Prostate gland (tissue), 2 donors: ENCODE data around the gene FALEC.

Source experiments
- CTCF ChIP-seq, 4 experiments: fragments of 200-600 bp in 2 of 4; fragments of 450-650 bp in 2 of 4; sonication (generic) in 2 of 4; IDR thresholded peaks; 1 replicate in 3 of 4; 2 replicates in 1 of 4; pipeline ENCODE4 v1.5.1; 2016 to 2019; ENCODE audit warnings: antibody characterized with exemption in 4 of 4, mild to moderate bottlenecking in 2 of 4, moderate library complexity in 2 of 4
- POLR2A ChIP-seq: fragments of 450-650 bp; IDR thresholded peaks from one replicate; pipeline ENCODE4 v1.6.1; 2016; ENCODE audit warnings: antibody characterized with exemption, mild to moderate bottlenecking
- POLR2AphosphoS5 ChIP-seq: sonication (generic); formaldehyde crosslinking; IDR thresholded peaks from one replicate; pipeline ENCODE4 v1.6.1; 2017; ENCODE audit warnings: antibody characterized with exemption

DNA sequence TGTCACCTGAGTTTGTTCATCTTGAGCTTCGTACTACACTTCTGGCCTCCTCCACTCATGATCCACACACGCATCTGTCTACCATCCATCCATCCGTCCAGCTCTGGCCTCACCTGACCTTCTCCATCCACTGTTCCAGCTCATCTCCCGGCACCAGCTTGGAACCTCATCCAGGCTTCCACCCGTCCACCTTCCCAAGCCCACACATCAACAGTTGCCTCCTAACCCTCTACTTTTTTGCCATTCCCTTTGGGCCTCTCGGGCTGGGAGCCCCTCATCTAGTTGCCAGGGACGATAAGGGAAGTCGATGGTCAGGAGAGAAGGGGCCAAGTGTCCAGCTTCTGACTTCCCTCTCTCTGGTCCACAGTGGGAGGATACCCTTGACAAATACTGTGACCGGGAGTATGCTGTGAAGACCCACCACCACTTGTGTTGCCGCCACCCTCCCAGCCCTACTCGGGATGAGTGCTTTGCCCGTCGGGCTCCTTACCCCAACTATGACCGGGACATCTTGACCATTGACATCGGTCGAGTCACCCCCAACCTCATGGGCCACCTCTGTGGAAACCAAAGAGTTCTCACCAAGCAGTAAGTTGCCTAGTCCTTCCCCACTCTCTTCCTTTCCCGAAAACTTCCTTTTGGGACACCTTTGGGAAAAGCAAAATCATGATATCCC lies 3.4 kb upstream of the FALEC start:
- no peak for TF ChIP-seq CTCF (IDR thresholded peaks at IDR 0.05)
- TF ChIP-seq POLR2A = no peak
- no peak for TF ChIP-seq POLR2AphosphoS5
